ENCODE data around the gene RALGDS.

DNA sequence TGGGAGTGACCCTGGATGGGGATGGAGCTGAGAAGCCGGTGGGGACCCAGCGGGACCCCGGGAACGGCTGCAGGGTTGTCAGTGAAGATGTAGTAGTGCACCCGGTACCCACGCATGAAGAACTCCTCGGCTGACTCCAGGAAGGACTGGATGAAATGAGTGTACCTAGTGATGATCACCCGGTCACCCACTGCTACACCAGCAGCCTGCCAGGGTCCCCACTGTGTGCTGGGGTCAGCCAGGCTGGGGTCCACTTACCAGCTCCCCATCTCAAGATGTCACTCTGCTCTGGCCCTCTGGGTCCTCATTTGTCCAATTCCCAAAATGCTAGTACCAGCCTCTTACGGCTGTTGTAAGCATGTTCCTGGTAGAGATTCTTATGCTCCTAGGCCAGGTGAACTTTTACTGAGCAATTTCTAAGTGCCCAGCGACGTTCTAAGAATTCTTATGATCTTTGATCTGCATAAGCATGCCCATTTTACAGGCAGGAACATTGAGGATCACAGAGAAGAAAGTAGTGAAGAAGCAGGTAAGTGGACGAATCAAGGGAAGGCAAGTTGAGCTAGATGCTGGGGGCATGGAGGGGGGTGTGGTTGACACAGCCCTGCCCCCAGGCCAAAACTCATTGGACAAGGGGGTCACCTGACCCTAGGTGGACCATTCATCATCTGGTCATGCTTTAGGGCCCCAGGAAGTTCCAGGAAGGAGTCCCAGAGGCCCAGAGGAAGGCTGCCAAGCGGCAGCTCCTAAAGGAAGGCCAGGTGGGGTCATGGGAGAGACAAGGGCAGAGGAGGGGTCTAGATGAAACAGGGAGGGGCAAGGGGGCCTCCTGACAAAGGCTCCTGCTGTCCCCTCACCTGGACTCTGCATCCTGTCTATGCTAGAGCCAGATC, 33.3 kb upstream of the RALGDS start:
- TF ChIP-seq, protein P1, sequence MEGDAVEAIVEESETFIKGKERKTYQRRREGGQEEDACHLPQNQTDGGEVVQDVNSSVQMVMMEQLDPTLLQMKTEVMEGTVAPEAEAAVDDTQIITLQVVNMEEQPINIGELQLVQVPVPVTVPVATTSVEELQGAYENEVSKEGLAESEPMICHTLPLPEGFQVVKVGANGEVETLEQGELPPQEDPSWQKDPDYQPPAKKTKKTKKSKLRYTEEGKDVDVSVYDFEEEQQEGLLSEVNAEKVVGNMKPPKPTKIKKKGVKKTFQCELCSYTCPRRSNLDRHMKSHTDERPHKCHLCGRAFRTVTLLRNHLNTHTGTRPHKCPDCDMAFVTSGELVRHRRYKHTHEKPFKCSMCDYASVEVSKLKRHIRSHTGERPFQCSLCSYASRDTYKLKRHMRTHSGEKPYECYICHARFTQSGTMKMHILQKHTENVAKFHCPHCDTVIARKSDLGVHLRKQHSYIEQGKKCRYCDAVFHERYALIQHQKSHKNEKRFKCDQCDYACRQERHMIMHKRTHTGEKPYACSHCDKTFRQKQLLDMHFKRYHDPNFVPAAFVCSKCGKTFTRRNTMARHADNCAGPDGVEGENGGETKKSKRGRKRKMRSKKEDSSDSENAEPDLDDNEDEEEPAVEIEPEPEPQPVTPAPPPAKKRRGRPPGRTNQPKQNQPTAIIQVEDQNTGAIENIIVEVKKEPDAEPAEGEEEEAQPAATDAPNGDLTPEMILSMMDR (IDR thresholded peaks at IDR 0.05; ENCODE audit: extremely low read depth in 1 of 2, insufficient read depth in 1 of 2, low read depth in 1 of 2, low read length in 2 of 2) = no peak
- TF ChIP-seq POLR2A (IDR thresholded peaks at IDR 0.05; ENCODE audit: low read depth, low read length) = no peak
- TF ChIP-seq EZH2 (IDR thresholded peaks at IDR 0.05; ENCODE audit: borderline replicate concordance, low read depth, low read length, severe bottlenecking) = no peak
- TF ChIP-seq, protein P2, sequence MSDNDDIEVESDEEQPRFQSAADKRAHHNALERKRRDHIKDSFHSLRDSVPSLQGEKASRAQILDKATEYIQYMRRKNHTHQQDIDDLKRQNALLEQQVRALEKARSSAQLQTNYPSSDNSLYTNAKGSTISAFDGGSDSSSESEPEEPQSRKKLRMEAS (IDR thresholded peaks at IDR 0.05; ENCODE audit: insufficient read depth, insufficient read length) = no peak
- TF ChIP-seq JUN (IDR thresholded peaks at IDR 0.05; ENCODE audit: borderline replicate concordance, insufficient read depth, insufficient read length, low read depth) = no peak

Measured in endothelial cell of umbilical vein (primary cell).